ENCODE data around the gene ZNF177.

GRCh38 chr19:9352505-9352904 is 10.3 kb upstream of the ZNF177 start:
- TF ChIP-seq EZH2phosphoT487 (IDR thresholded peaks at IDR 0.05; ENCODE audit: borderline replicate concordance) (no peak), CTCF (conservative IDR thresholded peaks at IDR 0.05; ENCODE audit: low read length) (no peak)
